GM12874 (cell line): ENCODE measurements around the gene AKT3.

Experiments
- CTCF ChIP-seq: IDR thresholded peaks from 2 replicates; pipeline ENCODE4 v1.5.1; 2011; ENCODE audit warnings: low read depth, mild to moderate bottlenecking, control low read depth, low read length, moderate library complexity; ENCODE audit not compliant: insufficient read depth

Gene AKT3

GRCh38 chr1:243497939-243498681, 351.9 kb downstream of the AKT3 start:
- no peak for TF ChIP-seq CTCF

DNA sequence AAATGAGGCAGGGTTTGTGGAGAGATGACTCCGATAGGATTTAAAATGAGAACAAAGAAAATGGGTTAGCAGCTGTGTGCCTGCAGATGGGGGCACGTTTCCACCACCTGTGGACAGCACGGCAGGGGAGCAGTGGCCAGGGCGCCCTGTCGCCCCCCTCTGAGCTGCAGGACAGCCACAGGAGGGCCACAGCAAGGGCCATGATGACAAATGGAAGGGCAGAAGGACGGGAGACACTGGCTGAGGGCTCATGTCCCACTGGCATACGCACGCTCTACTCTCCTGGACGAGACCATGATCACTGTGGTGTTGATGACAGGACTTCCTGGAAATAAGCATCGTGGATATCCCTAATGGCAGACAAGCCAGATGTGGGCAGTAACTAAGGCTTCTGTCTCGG, 353.2 kb downstream of the AKT3 start:
- no peak for TF ChIP-seq CTCF

DNA sequence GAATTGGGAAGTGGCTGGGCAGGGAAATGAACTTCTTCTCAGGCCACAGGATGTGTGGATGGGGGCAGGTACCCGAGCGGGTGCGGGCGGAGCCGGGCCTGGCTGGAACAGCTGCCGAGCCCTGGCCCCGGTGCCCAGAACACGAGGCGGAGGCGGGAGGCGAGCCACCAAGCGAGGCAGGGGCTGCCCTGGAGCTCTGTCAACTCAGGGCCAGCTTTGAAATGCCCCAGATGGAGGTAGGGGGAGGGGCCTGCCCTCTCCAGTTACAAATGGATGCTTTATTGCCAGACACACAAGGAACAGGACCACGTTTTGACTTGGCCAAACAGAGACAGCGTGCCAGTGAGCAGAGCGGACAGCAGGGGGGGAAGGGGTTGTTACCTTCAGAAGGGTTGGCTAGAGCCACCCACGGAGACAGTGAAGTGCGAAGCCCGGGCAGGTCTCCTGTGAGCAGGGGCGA, 353.8 kb downstream of the AKT3 start:
- no peak for TF ChIP-seq CTCF

DNA sequence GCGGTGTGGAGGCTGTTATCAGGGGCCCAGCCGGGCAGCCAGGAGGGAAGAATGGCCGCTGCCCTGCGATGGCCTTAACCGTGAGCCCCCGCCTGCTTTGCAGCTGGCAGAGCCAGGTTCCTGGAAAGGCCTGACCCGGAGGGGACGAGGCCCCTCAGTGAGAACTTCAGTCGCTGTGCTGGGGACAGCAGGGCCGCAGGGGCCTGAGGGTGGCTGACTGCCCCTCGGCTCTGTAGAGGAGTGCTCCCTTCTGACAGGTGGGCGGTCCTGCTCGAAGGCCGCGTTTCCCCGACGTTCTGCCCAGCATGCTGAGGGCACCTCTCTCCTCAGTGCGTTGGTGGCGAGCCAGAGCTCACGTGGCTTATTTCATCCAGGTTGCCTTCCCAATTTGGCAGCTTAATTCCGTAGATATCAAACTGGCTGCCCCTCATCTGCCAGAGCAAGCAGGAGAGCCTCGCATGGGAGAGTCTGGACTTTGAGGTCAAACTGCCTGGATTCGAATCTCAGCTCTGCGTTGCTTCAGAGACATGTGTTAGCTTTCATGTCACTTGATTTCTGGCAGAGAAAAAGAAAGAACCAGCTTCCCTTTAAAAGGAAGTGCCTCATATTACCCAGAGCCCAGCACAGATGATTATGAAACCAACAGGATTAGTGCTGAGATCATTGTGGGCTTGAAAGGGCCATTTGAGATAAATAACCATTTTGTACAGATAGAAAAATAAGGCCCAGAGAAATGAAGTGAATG, 354.4 kb downstream of the AKT3 start:
- no peak for TF ChIP-seq CTCF

DNA sequence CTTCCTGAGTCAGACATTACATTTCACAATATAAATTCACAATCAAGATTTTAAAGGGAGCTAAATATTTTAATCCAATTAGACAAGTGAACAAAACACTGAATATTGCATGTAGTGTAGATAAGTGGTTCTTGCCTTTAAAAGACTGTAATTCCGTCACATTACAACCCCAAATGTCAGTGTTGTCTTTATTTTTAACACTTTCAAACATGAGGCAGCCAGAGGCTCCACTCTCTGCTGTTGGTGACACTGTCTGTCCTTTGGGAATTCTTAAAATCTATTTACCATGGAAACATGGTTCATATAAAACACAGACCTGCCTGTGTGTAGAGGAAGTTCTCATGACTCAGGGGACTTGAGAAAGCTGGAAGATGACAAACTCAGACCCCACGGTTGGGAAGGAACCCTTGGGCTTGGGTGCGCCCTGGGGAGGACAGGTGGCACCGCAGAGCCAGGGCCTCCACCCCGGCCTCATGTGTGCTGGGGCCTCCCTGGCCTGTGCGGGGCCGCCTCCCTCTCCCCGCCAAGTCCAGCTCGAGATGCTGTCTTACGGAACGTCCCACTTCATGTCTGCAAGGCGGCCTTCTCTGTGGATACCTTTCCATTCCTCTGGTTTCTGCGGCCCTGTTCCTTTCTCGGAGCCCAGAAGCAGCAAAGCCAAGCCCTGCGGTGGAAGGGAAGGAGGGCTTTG, 355.2 kb downstream of the AKT3 start:
- TF ChIP-seq CTCF, result no peak

GRCh38 chr1:243493156-243494129, 356.6 kb downstream of the AKT3 start:
- TF ChIP-seq CTCF, result no peak
